Measurements from ENCODE around the gene NOL3.

- TF ChIP-seq CTCF (IDR thresholded peaks at IDR 0.05) (no peak), POLR2A (IDR thresholded peaks at IDR 0.05) (no peak)
Observed at GRCh38 chr16:67206838-67207248, 36.5 kb downstream of the NOL3 start.
